Measurements from ENCODE around the gene TSPAN3. TPM values are rescaled to one million over a fixed set of nuclear protein-coding genes. Genes with fewer than 3 reads are reported as not detected.
A peak's percentile ranks its signal among the peaks of the same experiment; 100 is the strongest.

The TSPAN3 gene
- total RNA-seq, 4 donors from 2014 or later: 163 to 205 (median 171) TPM

- Histone ChIP-seq H3K36me3 (no peaks in the 10 kb centered on the region), H3K4me1 (peaks cover 15 to 73% (median 15%) of the 10 kb centered on the region in 3 donors), H3K9me3 (no peaks in the 10 kb centered on the region), H3K27me3 (no peaks in the 10 kb centered on the region), H3K27ac (peak overlapping the region in 1 of 4 donors; percentile 63), H3K4me3 (no peak overlapping the region)
- WGBS, 2 donors (ENCODE audit: low coverage in 1 of 2): 8 to 9% methylated on average over 2 of the region's 2 CpGs
- ATAC-seq: no peak
- no peak for TF ChIP-seq EP300 (IDR thresholded peaks at IDR 0.05)
- no peak for TF ChIP-seq CTCF (IDR thresholded peaks at IDR 0.05)
These were observed 11.0 kb downstream of the TSPAN3 start for GRCh38 chr15:77059786-77060361.

GRCh38 chr15:77058468-77058867 lies 12.4 kb downstream of the TSPAN3 start:
- no peak for ATAC-seq
- H3K27ac ChIP-seq: no peak overlapping the region
- H3K9me3 ChIP-seq: no peaks in the 10 kb centered on the region
- H3K4me3 ChIP-seq: no peak overlapping the region
- 97% methylated on average over 4 of the region's 4 CpGs; no CpG with 5 or more reads in 1 of the 2 donors for WGBS, 2 donors (ENCODE audit: low coverage in 1 of 2)
- peaks cover 0 to 6% of the 10 kb centered on the region in 2 donors for H3K36me3 ChIP-seq
- no peaks in the 10 kb centered on the region for H3K27me3 ChIP-seq
- no peak for TF ChIP-seq EP300 (IDR thresholded peaks at IDR 0.05)
- peaks cover 15 to 59% (median 15%) of the 10 kb centered on the region in 3 donors for H3K4me1 ChIP-seq

DNA sequence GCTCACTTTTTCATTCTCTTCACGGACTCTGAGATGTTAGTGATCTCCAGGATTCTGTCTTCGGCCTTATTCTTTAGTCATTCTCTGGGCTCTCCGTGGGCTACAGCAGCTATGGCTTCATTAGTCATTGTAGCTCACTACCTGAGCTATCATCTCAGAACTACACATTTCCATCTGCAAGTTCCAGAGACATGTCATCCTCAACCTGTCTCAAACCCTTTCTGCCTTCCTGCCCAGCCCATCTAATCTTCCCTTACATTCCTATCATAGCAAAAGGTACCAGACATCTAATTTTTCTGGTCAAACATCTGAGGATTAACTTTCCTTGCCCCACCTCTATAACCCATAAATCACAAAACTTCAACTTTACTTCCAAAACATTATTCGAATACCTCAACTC lies 13.2 kb downstream of the TSPAN3 start:
- TF ChIP-seq EP300 (IDR thresholded peaks at IDR 0.05) (no peak), POLR2A (IDR thresholded peaks at IDR 0.05) (no peak), CTCF (IDR thresholded peaks at IDR 0.05) (no peak), POLR2AphosphoS5 (IDR thresholded peaks at IDR 0.05) (no peak)
- 69 to 84% methylated on average over 4 of the region's 4 CpGs for WGBS, 2 donors (ENCODE audit: low coverage in 1 of 2)
- Histone ChIP-seq H3K9me3 (no peaks in the 10 kb centered on the region), H3K36me3 (peaks cover 0 to 11% of the 10 kb centered on the region in 2 donors), H3K27ac (no peak overlapping the region), H3K4me1 (peaks cover 15 to 53% (median 15%) of the 10 kb centered on the region in 3 donors), H3K4me3 (no peak overlapping the region), H3K27me3 (no peaks in the 10 kb centered on the region)
- ATAC-seq: no peak

GRCh38 chr15:77057072-77057471 lies 13.8 kb downstream of the TSPAN3 start:
- WGBS, 2 donors (ENCODE audit: low coverage in 1 of 2): 100% methylated on average over 1 of the region's 1 CpG
- Histone ChIP-seq H3K27ac (no peak overlapping the region), H3K9me3 (no peaks in the 10 kb centered on the region), H3K4me1 (peaks cover 15 to 47% (median 15%) of the 10 kb centered on the region in 3 donors), H3K27me3 (no peaks in the 10 kb centered on the region), H3K4me3 (no peak overlapping the region), H3K36me3 (peaks cover 0 to 17% of the 10 kb centered on the region in 2 donors)
- ATAC-seq: no peak
- TF ChIP-seq POLR2AphosphoS5 (IDR thresholded peaks at IDR 0.05): no peak
- TF ChIP-seq EP300 (IDR thresholded peaks at IDR 0.05): no peak
- no peak for TF ChIP-seq CTCF (IDR thresholded peaks at IDR 0.05)
- TF ChIP-seq POLR2A (IDR thresholded peaks at IDR 0.05): no peak

GRCh38 chr15:77053709-77054108 lies 17.2 kb downstream of the TSPAN3 start:
- Histone ChIP-seq H3K9me3 (no peaks in the 10 kb centered on the region), H3K27ac (no peak overlapping the region), H3K27me3 (no peaks in the 10 kb centered on the region), H3K36me3 (peaks cover 0 to 32% of the 10 kb centered on the region in 2 donors), H3K4me3 (no peak overlapping the region), H3K4me1 (peaks cover 0 to 13% (median 0%) of the 10 kb centered on the region in 3 donors)
- WGBS, 2 donors (ENCODE audit: low coverage in 1 of 2): 95 to 100% methylated on average over 1 of the region's 2 CpGs
- no peak for TF ChIP-seq POLR2A (IDR thresholded peaks at IDR 0.05)
- no peak for TF ChIP-seq EP300 (IDR thresholded peaks at IDR 0.05)
- no peak for TF ChIP-seq CTCF (IDR thresholded peaks at IDR 0.05)
- TF ChIP-seq POLR2AphosphoS5 (IDR thresholded peaks at IDR 0.05): no peak
- ATAC-seq: no peak

All from gastroesophageal sphincter (tissue), 4 donors.